Brain microvascular endothelial cell (primary cell): ENCODE data around the gene PAM.

Experiments
- DNase-seq: peaks from one replicate; pipeline ENCODE4 v3.0.0-alpha.2; 2020
- H3K27ac ChIP-seq: fragments of 250-450 bp; sonication (Bioruptor Pico); 2 replicates; pipeline ENCODE4 v1.5.1; 2020; ENCODE audit warnings: mild to moderate bottlenecking, moderate library complexity
- H3K27me3 ChIP-seq: fragments of 250-450 bp; sonication (Bioruptor Pico); replicated peaks from 2 replicates; pipeline ENCODE4 v1.5.1; 2020; ENCODE audit warnings: mild to moderate bottlenecking
- H3K36me3 ChIP-seq: fragments of 250-450 bp; sonication (Bioruptor Pico); replicated peaks from 2 replicates; pipeline ENCODE4 v1.5.1; 2020; ENCODE audit warnings: mild to moderate bottlenecking
- H3K4me3 ChIP-seq: 2 replicates; pipeline ENCODE4 v1.5.1; 2011; ENCODE audit warnings: low read depth, mild to moderate bottlenecking, control low read depth, low read length, moderate library complexity
- CTCF ChIP-seq: IDR thresholded peaks from 2 replicates; pipeline ENCODE4 v1.5.1; 2011; ENCODE audit warnings: low read depth, mild to moderate bottlenecking, moderate library complexity, low read length, control low read depth, inconsistent platforms; ENCODE audit errors: missing control alignments
- in situ Hi-C: cut with HindIII; loops from 2 replicates; pipeline ENCODE4 v1.10.0; 2017; ENCODE audit warnings: low sequenced_read_pairs, low pct_ligation_motif_present

The PAM gene

DNA sequence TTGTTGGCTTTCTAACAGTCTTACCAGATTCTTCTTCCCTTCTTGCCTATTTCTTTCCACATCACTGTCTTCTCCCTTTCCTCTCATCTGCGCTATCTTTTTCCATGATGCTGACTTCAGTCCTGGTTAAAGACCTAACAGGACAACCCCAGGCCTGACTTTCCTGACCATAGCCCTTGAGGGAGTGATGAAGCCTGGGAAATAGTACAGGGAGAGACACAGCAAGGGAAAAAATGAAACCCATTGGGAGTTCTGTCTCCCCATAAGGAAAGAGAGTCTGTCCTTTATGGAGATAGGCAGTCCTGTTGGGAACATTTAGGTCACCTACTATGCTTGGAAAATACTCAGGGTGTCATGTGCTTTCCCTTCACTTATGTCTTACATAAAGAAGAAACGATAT is 272.2 kb downstream of the PAM start:
- Histone ChIP-seq H3K27me3 (no peaks in the 10 kb centered on the region), H3K36me3 (no peaks in the 10 kb centered on the region), H3K4me3 (no peak overlapping the region), H3K27ac (no peak overlapping the region)
- in situ Hi-C loops, result no loop called here
- no peak for DNase-seq
- TF ChIP-seq CTCF, result no peak

DNA sequence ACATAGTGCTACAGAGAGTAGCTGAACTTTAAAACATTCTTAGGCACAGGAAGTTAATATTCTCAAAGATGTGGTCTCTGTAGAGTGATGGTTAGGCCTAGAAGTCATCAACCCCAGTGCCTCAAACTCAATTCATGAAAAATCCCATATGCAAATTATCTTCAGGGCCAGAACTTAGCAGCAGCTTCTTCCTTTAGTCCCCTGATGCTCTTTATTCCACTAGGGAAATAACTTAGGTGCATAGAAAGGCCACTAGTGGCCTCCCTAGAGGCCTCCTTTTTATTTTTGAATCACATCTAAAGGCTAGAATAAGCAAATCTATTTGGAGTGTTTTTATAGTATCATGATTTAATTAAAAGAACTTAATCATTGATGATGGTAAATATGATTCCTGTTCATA is 276.5 kb downstream of the PAM start:
- no peak overlapping the region for H3K27ac ChIP-seq
- peak; percentile 64 for TF ChIP-seq CTCF
- in situ Hi-C loops, result no loop called here
- DNase-seq, result no peak
- no peaks in the 10 kb centered on the region for H3K36me3 ChIP-seq
- no peak overlapping the region for H3K4me3 ChIP-seq
- H3K27me3 ChIP-seq, result no peaks in the 10 kb centered on the region

- H3K4me3 ChIP-seq, result no peak overlapping the region
- DNase-seq, result no peak
- no peak overlapping the region for H3K27ac ChIP-seq
- TF ChIP-seq CTCF, result no peak
- H3K36me3 ChIP-seq, result no peaks in the 10 kb centered on the region
- H3K27me3 ChIP-seq, result no peaks in the 10 kb centered on the region
- in situ Hi-C loops, result no loop called here
Observed at GRCh38 chr5:103033696-103034095, 278.6 kb downstream of the PAM start.

DNA sequence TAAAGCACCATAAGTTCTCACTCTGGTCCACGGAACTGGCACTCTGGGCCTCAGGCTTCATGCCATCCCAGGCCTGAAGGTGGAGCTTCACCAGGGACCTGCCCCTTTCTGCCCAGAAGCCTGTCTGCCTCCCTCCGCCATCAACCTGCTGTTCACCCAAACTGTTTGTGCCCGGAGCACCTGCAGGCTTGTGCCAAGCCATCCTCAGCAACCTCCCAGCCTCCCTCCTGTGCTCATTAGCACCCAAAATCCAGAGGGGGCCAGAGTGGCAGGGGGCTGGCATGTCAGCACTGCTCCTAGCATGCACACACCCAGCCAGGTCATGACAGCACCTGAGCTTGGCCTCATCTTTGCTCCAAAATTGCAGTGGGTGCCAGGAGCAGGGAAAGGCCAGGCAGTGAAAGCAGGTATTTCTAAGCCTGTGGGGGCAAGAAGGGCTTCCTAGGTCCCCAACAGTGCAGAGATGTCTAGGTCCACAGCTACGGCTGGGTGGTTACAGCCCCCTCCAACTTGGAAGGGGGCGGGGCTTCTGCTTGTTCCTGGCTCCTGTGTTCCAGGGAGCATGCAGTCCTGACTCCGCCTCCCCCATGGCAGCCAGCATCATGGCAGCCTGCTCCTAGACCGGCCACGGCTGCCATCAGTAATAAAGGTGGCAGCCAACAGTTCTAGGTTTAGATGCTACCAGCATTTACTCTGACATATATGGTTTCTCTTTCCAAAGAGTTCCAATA is 279.7 kb downstream of the PAM start:
- DNase-seq, result no peak
- no peak overlapping the region for H3K4me3 ChIP-seq
- in situ Hi-C loops, result no loop called here
- H3K27ac ChIP-seq, result no peak overlapping the region
- no peak for TF ChIP-seq CTCF
- H3K27me3 ChIP-seq, result no peaks in the 10 kb centered on the region
- no peaks in the 10 kb centered on the region for H3K36me3 ChIP-seq

GRCh38 chr5:103035701-103036100 is 280.6 kb downstream of the PAM start:
- no peaks in the 10 kb centered on the region for H3K36me3 ChIP-seq
- DNase-seq, result no peak
- no peaks in the 10 kb centered on the region for H3K27me3 ChIP-seq
- TF ChIP-seq CTCF, result no peak
- no peak overlapping the region for H3K27ac ChIP-seq
- no peak overlapping the region for H3K4me3 ChIP-seq
- in situ Hi-C loops, result no loop called here

GRCh38 chr5:103036601-103037000 is 281.5 kb downstream of the PAM start:
- TF ChIP-seq CTCF, result no peak
- in situ Hi-C loops, result no loop called here

More at GRCh38 chr5:103036601-103037000, 281.5 kb downstream of the PAM start:
- no peak for DNase-seq
- no peak overlapping the region for H3K4me3 ChIP-seq
- H3K27me3 ChIP-seq, result no peaks in the 10 kb centered on the region
- no peak overlapping the region for H3K27ac ChIP-seq
- no peaks in the 10 kb centered on the region for H3K36me3 ChIP-seq
